ENCODE measurements around the gene ABHD3. TPM values are rescaled to one million over a fixed set of nuclear protein-coding genes. Genes with fewer than 3 reads are reported as not detected.

The ABHD3 gene
- total RNA-seq, 2 donors from 2014 or later: 8.4 to 10.3 TPM

Small RNA genes within 50 kb of the gene (microRNA-seq; reads per million reads assigned to microRNA genes)
- gene MIR320C1 (ENCODE audit: borderline microRNAs expressed in 2 of 2): 0.78 to 1.6 reads per million in 2 donors

Other genes with a start within 250 kb of the ABHD3 start
- gene ESCO1, start 104.1 kb downstream of the ABHD3 start, total RNA-seq: 10 to 100 TPM; 13.7 to 16.6 TPM
- gene SNRPD1, start 92.5 kb downstream of the ABHD3 start, total RNA-seq: 10 to 100 TPM; 32.8 to 36.5 TPM
- 10 to 100 TPM; 39.0 to 47.8 TPM for gene MIB1, start 36.0 kb upstream of the ABHD3 start, total RNA-seq

Measured in posterior vena cava (tissue), 2 donors.